Measurements from ENCODE around the gene UVSSA.
A peak's percentile ranks its signal among the peaks of the same experiment; 100 is the strongest.

GRCh38 chr4:1356181-1356998, 9.4 kb downstream of the UVSSA start:
- peak in 5 of 7 experiments; percentile 56 to 81 (median 74) for TF ChIP-seq CTCF (IDR thresholded peaks at IDR 0.05)
- no peak for TF ChIP-seq POLR2A (IDR thresholded peaks at IDR 0.05)
- no peak for TF ChIP-seq EP300 (IDR thresholded peaks at IDR 0.05)
- no peak for TF ChIP-seq POLR2AphosphoS5 (IDR thresholded peaks at IDR 0.05)

Measured in stomach (tissue), 4 donors.